IMR-90 (cell line): ENCODE data around the gene AKAP9. TPM values are rescaled to one million over a fixed set of nuclear protein-coding genes. Genes with fewer than 3 reads are reported as not detected.

Experiments
- ATAC-seq: fragments of 200-7000 bp; cut with Tn5 transposase; 2 replicates; pipeline ENCODE4 v1.9.1; 2020; ENCODE audit warnings: low read depth, mild to moderate bottlenecking, moderate library complexity
- BruUV-seq: library from RNA; stranded (reverse); fragments of 400-500 nt; replicated peaks from 2 replicates; lab custom pipeline; 2021; lab: Mats Ljungman, UMichigan
- CTCF ChIA-PET: fragments of 300-600 bp; formaldehyde crosslinking; extraction: SDS; loops from one replicate; lab custom pipeline; 2021; ENCODE audit warnings: antibody characterized with exemption; lab: Yijun Ruan, JAX
- POLR2A ChIA-PET: fragments of 300-600 bp; sonication (Branson Sonifier 250); formaldehyde crosslinking; loops from one replicate; lab custom pipeline; 2022; ENCODE audit warnings: antibody characterized with exemption; ENCODE audit not compliant: unreplicated experiment; lab: Charles Lee
- DNase-seq: peaks from one replicate; pipeline ENCODE4 v3.0.0; 2013
- H2AFZ ChIP-seq: replicated peaks from 2 replicates; pipeline ENCODE3; 2013; ENCODE audit warnings: low read length, mild to moderate bottlenecking; ENCODE audit not compliant: poor library complexity
- H2AK5ac ChIP-seq: 2 replicates; pipeline ENCODE4 v1.6.1; 2013; ENCODE audit warnings: low read depth, low read length, inconsistent platforms
- H2AK9ac ChIP-seq: replicated peaks from 2 replicates; pipeline ENCODE3; 2013; ENCODE audit warnings: mild to moderate bottlenecking, low read depth, low read length, moderate library complexity; ENCODE audit not compliant: poor library complexity
- H2BK120ac ChIP-seq: 2 replicates; pipeline ENCODE4 v1.6.1; 2013; ENCODE audit warnings: low read depth, low read length, inconsistent platforms
- H2BK15ac ChIP-seq: 3 replicates; pipeline ENCODE4 v1.6.1; 2013; ENCODE audit warnings: low read depth, low read length, inconsistent platforms
- H2BK20ac ChIP-seq: 2 replicates; pipeline ENCODE4 v1.6.1; 2013; ENCODE audit warnings: low read depth, mild to moderate bottlenecking, inconsistent platforms, low read length, moderate library complexity
- H2BK5ac ChIP-seq: 2 replicates; pipeline ENCODE4 v1.6.1; 2013; ENCODE audit warnings: mild to moderate bottlenecking, low read depth, low read length, inconsistent platforms; ENCODE audit not compliant: poor library complexity, severe bottlenecking
- H3K14ac ChIP-seq: replicated peaks from 2 replicates; pipeline ENCODE4 v1.6.1; 2013; ENCODE audit warnings: low read depth, low read length, inconsistent platforms
- H3K18ac ChIP-seq: 2 replicates; pipeline ENCODE4 v1.6.1; 2013; ENCODE audit warnings: low read depth, low read length, control low read depth
- H3K23ac ChIP-seq: 2 replicates; pipeline ENCODE4 v1.6.1; 2013; ENCODE audit warnings: low read depth, low read length, inconsistent platforms
- H3K27ac ChIP-seq: 2 replicates; pipeline ENCODE4 v1.5.1; 2013; ENCODE audit warnings: mild to moderate bottlenecking, control low read depth, low read length; ENCODE audit not compliant: insufficient read depth
- H3K27me3 ChIP-seq: 2 replicates; pipeline ENCODE4 v1.6.1; 2013; ENCODE audit warnings: low read length; ENCODE audit not compliant: control insufficient read depth, insufficient read depth
- H3K36me3 ChIP-seq: 2 replicates; pipeline ENCODE4 v1.6.1; 2013; ENCODE audit warnings: low read length, mixed read lengths; ENCODE audit not compliant: control insufficient read depth, insufficient read depth
- H3K4ac ChIP-seq: 2 replicates; pipeline ENCODE4 v1.6.1; 2013; ENCODE audit warnings: low read depth, low read length, inconsistent platforms
- H3K4me1 ChIP-seq: 2 replicates; pipeline ENCODE4 v1.6.1; 2013; ENCODE audit warnings: low read length, mixed read lengths; ENCODE audit not compliant: control insufficient read depth, insufficient read depth
- H3K4me2 ChIP-seq: 2 replicates; pipeline ENCODE4 v1.6.1; 2013; ENCODE audit warnings: low read depth, mild to moderate bottlenecking, control low read depth, low read length, moderate library complexity
- H3K4me3 ChIP-seq: 2 replicates; pipeline ENCODE4 v1.5.1; 2013; ENCODE audit warnings: low read depth, mild to moderate bottlenecking, control low read depth, low read length, moderate library complexity; ENCODE audit not compliant: insufficient read depth
- H3K56ac ChIP-seq: 2 replicates; pipeline ENCODE4 v1.6.1; 2013; ENCODE audit warnings: low read length, inconsistent platforms; ENCODE audit not compliant: insufficient read depth; ENCODE audit errors: extremely low read depth
- H3K79me1 ChIP-seq, 2 experiments: 2 replicates each; pipeline ENCODE4 v1.6.1; 2013; ENCODE audit warnings: low read length in 2 of 2, inconsistent platforms in 1 of 2, low read depth in 1 of 2
- H3K9ac ChIP-seq: 2 replicates; pipeline ENCODE4 v1.6.1; 2013; ENCODE audit warnings: low read depth, low read length, control low read depth
- H3K9me1 ChIP-seq: 2 replicates; pipeline ENCODE4 v1.6.1; 2013; ENCODE audit warnings: low read length, inconsistent platforms; ENCODE audit not compliant: insufficient read depth
- H3K9me3 ChIP-seq: 2 replicates; pipeline ENCODE4 v1.6.1; 2013; ENCODE audit warnings: low read length; ENCODE audit not compliant: control insufficient read depth, insufficient read depth
- H4K20me1 ChIP-seq: 2 replicates; pipeline ENCODE4 v1.6.1; 2013; ENCODE audit warnings: low read length, inconsistent platforms; ENCODE audit not compliant: insufficient read depth
- H4K5ac ChIP-seq: 2 replicates; pipeline ENCODE4 v1.6.1; 2013; ENCODE audit warnings: mild to moderate bottlenecking, low read depth, low read length, control low read depth
- H4K8ac ChIP-seq, 2 experiments: 2 replicates each; pipeline ENCODE4 v1.6.1; 2013; ENCODE audit warnings: low read depth in 2 of 2, low read length in 2 of 2, control low read depth in 1 of 2, inconsistent platforms in 1 of 2
- H4K91ac ChIP-seq: 2 replicates; pipeline ENCODE4 v1.6.1; 2013; ENCODE audit warnings: low read depth, low read length, inconsistent platforms; ENCODE audit not compliant: insufficient read depth
- CEBPB ChIP-seq: IDR thresholded peaks from 2 replicates; pipeline ENCODE4 v1.6.1; 2012; ENCODE audit warnings: low read depth, low read length, improper control_type of control experiment
- ELK1 ChIP-seq: fragments of 150-350 bp; IDR thresholded peaks from 2 replicates; pipeline ENCODE4 v1.6.1; 2016; ENCODE audit warnings: low read depth, mild to moderate bottlenecking, low read length, moderate library complexity, borderline replicate concordance
- FOS ChIP-seq: fragments of 150-350 bp; IDR thresholded peaks from 2 replicates; pipeline ENCODE4 v1.6.1; 2016; ENCODE audit warnings: low read depth, low read length
- MAFK ChIP-seq: IDR thresholded peaks from 2 replicates; pipeline ENCODE4 v1.6.1; 2012; ENCODE audit warnings: low read depth, low read length, improper control_type of control experiment
- MAZ ChIP-seq: IDR thresholded peaks from 2 replicates; pipeline ENCODE4 v1.6.1; 2012; ENCODE audit warnings: low read depth, mild to moderate bottlenecking, low read length, improper control_type of control experiment, moderate library complexity, borderline replicate concordance
- MXI1 ChIP-seq: IDR thresholded peaks from 2 replicates; pipeline ENCODE4 v1.6.1; 2012; ENCODE audit warnings: low read depth, mild to moderate bottlenecking, low read length, moderate library complexity, borderline replicate concordance
- NFE2L2 ChIP-seq: fragments of 150-350 bp; IDR thresholded peaks from 2 replicates; pipeline ENCODE4 v1.6.1; 2016; ENCODE audit warnings: low read depth, mild to moderate bottlenecking, low read length
- RCOR1 ChIP-seq: IDR thresholded peaks from 2 replicates; pipeline ENCODE4 v1.6.1; 2012; ENCODE audit warnings: mild to moderate bottlenecking, low read length, improper control_type of control experiment; ENCODE audit not compliant: insufficient replicate concordance
- WGBS, 2 experiments: methylation state at CpG; one replicate each; pipeline versions ENCODE4 v1.1.5 to v1.1.7; 2013; ENCODE audit warnings: missing lambda C conversion rate in 2 of 2; ENCODE audit not compliant: insufficient read length in 1 of 2; ENCODE audit errors: extremely low coverage in 2 of 2; 5-methylcytosine and 5-hydroxymethylcytosine counted together
- dilution Hi-C: fragments of 300-500 bp; cut with HindIII; formaldehyde crosslinking; loops from one replicate; pipeline ENCODE4 v1.14.3; 2018; ENCODE audit warnings: low sequenced_read_pairs; ENCODE audit not compliant: unreplicated experiment
- in situ Hi-C: fragments of 300-500 bp; cut with MboI; formaldehyde crosslinking; loops from 3 replicates; pipeline ENCODE4 v1.14.3; 2019; ENCODE audit warnings: low sequenced_read_pairs, inconsistent platforms, mixed read lengths
- intact Hi-C: fragments of 100-400 bp; cut with micrococcal nuclease; formaldehyde crosslinking; loops from 2 replicates; pipeline ENCODE4 v1.10.0; 2022
- polyA plus RNA-seq, 3 experiments: library from polyadenylated mRNA; depleted of rRNA; stranded (reverse); fragments of >200 nt; gene quantifications; 2 replicates each; pipeline ENCODE4 v1.2.3, GENCODE V29; 2012; ENCODE audit warnings: low replicate concordance in 1 of 3
- total RNA-seq: library from RNA; depleted of rRNA; stranded (reverse); fragments of >200 nt; gene quantifications from 2 replicates; pipeline ENCODE4 v1.2.3, GENCODE V29; 2012

The AKAP9 gene
- total and polyA plus RNA-seq, 2 of the 4 experiments (the other 2 are of a cell fraction) = 9.7 to 25.3 TPM

DNA sequence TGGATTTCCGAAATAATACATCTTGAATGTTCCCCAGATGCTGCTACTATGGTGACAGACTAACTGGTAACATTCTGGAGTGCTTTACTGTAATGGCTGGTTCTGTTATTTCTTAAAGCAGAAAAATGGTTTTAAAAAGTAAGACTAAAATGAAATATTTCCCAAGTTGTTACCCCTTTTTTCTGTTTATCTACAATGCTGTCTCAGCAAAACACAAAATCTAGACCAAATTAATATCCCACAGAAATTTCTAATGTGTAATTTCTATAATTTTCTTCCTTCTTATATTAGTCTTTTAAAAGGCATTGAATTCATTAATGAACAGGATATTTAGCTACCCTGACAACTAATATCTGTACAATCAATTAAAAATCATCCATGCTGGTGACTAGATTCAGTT, 41.1 kb upstream of the AKAP9 start:
- BruUV-seq = no TSS peak
- no CpG with 5 or more reads among the region's 1 CpG for WGBS, 2 experiments

More for the DNA sequence above, 41.1 kb upstream of the AKAP9 start:
- intact Hi-C loops = no loop called here
- TF ChIP-seq CEBPB (no peak), MXI1 (no peak), RCOR1 (no peak), NFE2L2 (no peak), FOS (no peak), ELK1 (no peak), MAFK (peak; percentile 62; the same call in 1 of the 2 replicates), MAZ (no peak)
- Histone ChIP-seq H3K4ac (no peak overlapping the region), H3K4me3 (no peak overlapping the region), H2BK20ac (no peak overlapping the region), H2BK5ac (no peak overlapping the region), H4K5ac (no peak overlapping the region), H3K56ac (no peak overlapping the region), H3K27me3 (no peaks in the 10 kb centered on the region), H3K79me1 (no peaks in the 10 kb centered on the region), H2AK9ac (no peak overlapping the region), H2AK5ac (no peak overlapping the region), H4K91ac (no peak overlapping the region), H3K23ac (no peak overlapping the region), H3K36me3 (no peaks in the 10 kb centered on the region), H3K14ac (no peak overlapping the region), H4K8ac (no peak overlapping the region), H4K20me1 (no peaks in the 10 kb centered on the region), H3K9me3 (no peaks in the 10 kb centered on the region), H2AFZ (no peak overlapping the region), H3K18ac (no peak overlapping the region), H3K9ac (no peak overlapping the region), H3K9me1 (no peaks in the 10 kb centered on the region), H3K27ac (no peak overlapping the region), H3K4me1 (no peaks in the 10 kb centered on the region), H2BK120ac (no peak overlapping the region), H2BK15ac (no peak overlapping the region), H3K4me2 (no peak overlapping the region)
- DNase-seq = no peak
- in situ Hi-C loops = no loop called here
- dilution Hi-C loops = no loop called here
- CTCF ChIA-PET = no interaction called here
- POLR2A ChIA-PET = no interaction called here
- ATAC-seq = no peak
